OCI-LY3 (cell line): ENCODE measurements around the gene SLC37A4.

Experiments used
- H2AFZ ChIP-seq: fragments of 200-600, 300-600 bp; shearing (Covaris generic); 2 replicates; pipeline ENCODE4 v1.6.0; 2014; ENCODE audit warnings: antibody characterized with exemption, low read depth, low read length
- H3K27ac ChIP-seq: fragments of 200-600, 300-600 bp; sonication (generic); 2 replicates; pipeline ENCODE4 v1.5.1; 2014; ENCODE audit warnings: mild to moderate bottlenecking, low read length, moderate library complexity, mixed read lengths
- H3K27me3 ChIP-seq: fragments of 200-600, 300-600 bp; sonication (generic); 2 replicates; pipeline ENCODE4 v1.6.1; 2014; ENCODE audit warnings: low read depth, low read length, mixed read lengths
- H3K36me3 ChIP-seq: fragments of 200-600, 300-600 bp; sonication (generic); replicated peaks from 2 replicates; pipeline ENCODE3; 2014; ENCODE audit warnings: low read depth, low read length, mixed read lengths
- H3K4me1 ChIP-seq: fragments of 300-600, 200-600 bp; sonication (generic); 2 replicates; pipeline ENCODE4 v1.6.1; 2014; ENCODE audit warnings: low read length, mixed read lengths
- H3K4me2 ChIP-seq: fragments of 200-600, 300-600 bp; sonication (generic); 2 replicates; pipeline ENCODE4 v1.6.1; 2014; ENCODE audit warnings: low read length, mixed read lengths
- H3K4me3 ChIP-seq: fragments of 300-600, 200-600 bp; sonication (generic); 2 replicates; pipeline ENCODE4 v1.5.1; 2014; ENCODE audit warnings: antibody characterized with exemption, mild to moderate bottlenecking, low read length, moderate library complexity
- H3K79me2 ChIP-seq: fragments of 300-600, 200-600 bp; shearing (Covaris generic); 2 replicates; pipeline ENCODE4 v1.6.1; 2014; ENCODE audit warnings: mild to moderate bottlenecking, low read length, mixed read lengths
- H3K9ac ChIP-seq: fragments of 300-600, 200-600 bp; shearing (Covaris generic); 2 replicates; pipeline ENCODE4 v1.6.0; 2014; ENCODE audit warnings: mild to moderate bottlenecking, low read length, moderate library complexity
- H3K9me3 ChIP-seq: fragments of 200-600, 300-600 bp; shearing (Covaris generic); 2 replicates; pipeline ENCODE4 v1.6.1; 2014; ENCODE audit warnings: low read length, mixed read lengths; ENCODE audit not compliant: insufficient read depth
- H4K20me1 ChIP-seq: fragments of 200-600, 300-600 bp; sonication (generic); 2 replicates; pipeline ENCODE4 v1.6.1; 2016; ENCODE audit warnings: low read length, mixed read lengths; ENCODE audit not compliant: insufficient read depth
- EZH2phosphoT487 ChIP-seq: fragments of 200-600 bp; shearing (Covaris generic); IDR thresholded peaks from 2 replicates; pipeline ENCODE4 v1.6.1; 2018; ENCODE audit warnings: antibody characterized with exemption, mixed run types, low read depth
- TF ChIP-seq, protein P1 (sequence below): fragments of 200-600, 300-600 bp; sonication (generic); IDR thresholded peaks from 2 replicates; pipeline ENCODE4 v1.5.1; 2014; ENCODE audit warnings: antibody characterized with exemption, low read length, low read depth

Gene SLC37A4

DNA sequence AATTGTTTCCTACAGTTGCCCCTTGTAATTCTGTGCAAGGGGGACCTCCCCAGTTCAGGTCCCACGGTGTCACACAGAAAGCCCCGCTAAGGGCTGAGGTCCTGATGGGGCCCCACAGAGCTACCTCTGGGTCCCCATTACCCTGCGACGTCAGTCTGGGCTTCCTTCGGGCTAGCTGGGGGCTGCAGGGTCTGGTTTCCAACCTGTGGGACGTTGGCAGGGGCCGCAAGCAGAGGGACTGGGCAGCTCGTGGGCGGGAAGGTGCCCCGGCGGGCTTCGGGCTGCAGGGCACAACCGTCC is 698 bp downstream of the SLC37A4 start:
- Histone ChIP-seq H3K9me3 (no peaks in the 10 kb centered on the region), H3K27ac (peak overlapping the region; percentile 53), H2AFZ (no peak overlapping the region), H3K36me3 (peaks cover 31% of the 10 kb centered on the region), H3K4me2 (peak overlapping the region; percentile 88), H3K27me3 (no peaks in the 10 kb centered on the region), H3K79me2 (peaks cover 28% of the 10 kb centered on the region), H3K4me1 (peaks cover 19% of the 10 kb centered on the region), H3K9ac (peak overlapping the region; percentile 91), H4K20me1 (no peaks in the 10 kb centered on the region), H3K4me3 (peak overlapping the region; percentile 88)
- no peak for TF ChIP-seq EZH2phosphoT487
- TF ChIP-seq, protein P1, sequence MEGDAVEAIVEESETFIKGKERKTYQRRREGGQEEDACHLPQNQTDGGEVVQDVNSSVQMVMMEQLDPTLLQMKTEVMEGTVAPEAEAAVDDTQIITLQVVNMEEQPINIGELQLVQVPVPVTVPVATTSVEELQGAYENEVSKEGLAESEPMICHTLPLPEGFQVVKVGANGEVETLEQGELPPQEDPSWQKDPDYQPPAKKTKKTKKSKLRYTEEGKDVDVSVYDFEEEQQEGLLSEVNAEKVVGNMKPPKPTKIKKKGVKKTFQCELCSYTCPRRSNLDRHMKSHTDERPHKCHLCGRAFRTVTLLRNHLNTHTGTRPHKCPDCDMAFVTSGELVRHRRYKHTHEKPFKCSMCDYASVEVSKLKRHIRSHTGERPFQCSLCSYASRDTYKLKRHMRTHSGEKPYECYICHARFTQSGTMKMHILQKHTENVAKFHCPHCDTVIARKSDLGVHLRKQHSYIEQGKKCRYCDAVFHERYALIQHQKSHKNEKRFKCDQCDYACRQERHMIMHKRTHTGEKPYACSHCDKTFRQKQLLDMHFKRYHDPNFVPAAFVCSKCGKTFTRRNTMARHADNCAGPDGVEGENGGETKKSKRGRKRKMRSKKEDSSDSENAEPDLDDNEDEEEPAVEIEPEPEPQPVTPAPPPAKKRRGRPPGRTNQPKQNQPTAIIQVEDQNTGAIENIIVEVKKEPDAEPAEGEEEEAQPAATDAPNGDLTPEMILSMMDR = no peak

DNA sequence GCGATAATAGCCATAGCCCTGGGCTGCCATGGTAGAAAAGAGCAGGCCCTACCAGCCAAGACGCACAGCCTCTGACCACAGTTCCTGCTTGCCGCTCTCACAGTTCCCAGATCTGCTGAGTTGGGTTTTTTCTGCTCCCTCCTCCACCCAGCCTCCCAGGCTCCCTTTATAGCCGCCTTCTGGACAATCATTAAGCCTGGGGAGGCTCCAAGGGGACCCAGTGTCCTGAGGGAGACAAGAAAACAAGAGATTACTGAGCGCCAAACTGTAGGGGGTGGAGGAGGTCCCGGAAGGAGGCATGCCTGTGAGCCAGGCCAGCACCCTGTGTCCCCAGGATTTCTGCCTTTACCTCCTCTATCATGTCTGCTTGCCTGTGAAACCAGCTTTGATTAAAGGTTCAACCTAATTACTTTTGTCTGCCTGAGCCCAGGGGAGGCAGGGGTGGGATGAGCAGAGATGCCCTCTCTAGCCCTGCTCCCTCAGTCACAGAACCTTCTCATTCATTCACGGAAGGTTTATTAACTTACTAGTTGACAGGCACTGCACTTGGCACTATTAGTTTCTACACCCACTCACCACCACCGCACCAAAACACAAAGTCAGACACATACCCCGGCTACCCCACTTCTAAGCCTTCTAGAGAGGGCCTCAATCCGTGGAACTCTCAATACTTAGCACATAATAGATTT is 1.2 kb downstream of the SLC37A4 start:
- Histone ChIP-seq H3K9ac (peak overlapping the region; percentile 91), H3K27ac (peak overlapping the region; percentile 53), H3K4me2 (peak overlapping the region; percentile 88), H4K20me1 (no peaks in the 10 kb centered on the region), H3K27me3 (no peaks in the 10 kb centered on the region), H3K4me3 (peak overlapping the region; percentile 88), H3K36me3 (peaks cover 36% of the 10 kb centered on the region), H3K79me2 (peaks cover 28% of the 10 kb centered on the region), H3K4me1 (peaks cover 19% of the 10 kb centered on the region), H3K9me3 (no peaks in the 10 kb centered on the region), H2AFZ (no peak overlapping the region)
- no peak for TF ChIP-seq EZH2phosphoT487

DNA sequence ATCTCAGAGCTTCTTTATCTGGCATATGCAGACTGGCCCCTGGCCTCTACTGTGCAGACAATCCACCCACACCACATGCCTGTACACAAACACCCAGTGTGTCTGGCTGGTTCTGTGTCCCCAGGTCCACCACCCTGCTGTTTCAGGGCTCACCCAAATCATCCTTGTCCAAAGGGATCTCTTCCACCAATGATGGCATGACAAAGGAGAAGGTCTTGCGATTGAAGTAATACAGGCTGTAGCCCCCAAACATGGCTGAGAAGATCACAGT is 1.7 kb downstream of the SLC37A4 start:
- Histone ChIP-seq H3K9me3 (no peaks in the 10 kb centered on the region), H3K4me3 (peak overlapping the region; percentile 88), H2AFZ (no peak overlapping the region)

DNA sequence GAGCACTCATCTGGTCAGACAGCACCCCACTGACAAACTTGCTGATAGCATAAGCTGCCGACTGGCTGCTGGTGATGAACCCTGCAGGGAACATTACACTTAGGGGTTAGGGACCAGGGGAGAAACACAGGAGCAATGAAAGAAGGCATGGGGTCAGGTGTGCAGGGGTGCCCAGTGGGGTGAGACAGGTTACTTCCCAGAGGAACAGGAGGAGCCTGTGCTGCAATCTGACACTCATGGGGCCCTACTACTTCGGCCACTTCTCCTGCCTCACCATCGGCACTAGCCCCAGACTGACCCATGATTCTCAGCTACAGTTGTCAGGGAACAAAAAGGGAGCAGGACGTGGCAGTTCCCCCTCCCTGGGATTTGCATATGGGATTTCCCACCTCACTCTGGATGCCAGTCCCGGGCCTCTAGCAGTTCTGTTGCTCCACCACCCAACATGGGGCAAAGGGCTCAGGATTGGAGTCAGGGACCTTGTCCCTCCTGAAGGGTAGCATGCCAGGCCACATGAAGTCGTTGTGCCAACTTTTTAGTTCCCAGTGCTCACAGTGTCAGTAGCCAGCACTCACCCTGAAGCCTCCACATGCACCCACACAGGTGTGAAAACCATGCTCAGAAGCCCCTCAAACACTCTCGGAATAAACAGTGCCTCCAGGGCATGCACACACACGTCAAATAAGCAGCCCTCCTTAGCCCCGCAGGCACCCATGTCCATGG is 2.2 kb downstream of the SLC37A4 start:
- Histone ChIP-seq H3K9me3 (no peaks in the 10 kb centered on the region), H3K4me3 (peak overlapping the region; percentile 88), H3K9ac (peak overlapping the region; percentile 91; the same call in 1 of the 2 replicates), H3K79me2 (peaks cover 28% of the 10 kb centered on the region), H3K27ac (peak overlapping the region; percentile 53; the same call in 1 of the 2 replicates), H3K4me1 (peaks cover 19% of the 10 kb centered on the region), H3K27me3 (no peaks in the 10 kb centered on the region), H3K36me3 (peaks cover 42% of the 10 kb centered on the region), H2AFZ (no peak overlapping the region), H3K4me2 (peak overlapping the region; percentile 88), H4K20me1 (no peaks in the 10 kb centered on the region)
- TF ChIP-seq, protein P1 = no peak
- TF ChIP-seq EZH2phosphoT487 = no peak

More for the DNA sequence above, 1.7 kb downstream of the SLC37A4 start:
- Histone ChIP-seq H3K4me1 (peaks cover 19% of the 10 kb centered on the region), H3K4me2 (peak overlapping the region; percentile 88), H3K36me3 (peaks cover 39% of the 10 kb centered on the region), H3K79me2 (peaks cover 28% of the 10 kb centered on the region), H4K20me1 (no peaks in the 10 kb centered on the region), H3K27me3 (no peaks in the 10 kb centered on the region), H3K9ac (peak overlapping the region; percentile 91; the same call in 1 of the 2 replicates), H3K27ac (peak overlapping the region; percentile 53)
- no peak for TF ChIP-seq EZH2phosphoT487
- TF ChIP-seq, protein P1 = no peak
